K562 (cell line): Measurements from ENCODE around the gene ERCC1. TPM values are rescaled to one million over a fixed set of nuclear protein-coding genes. Genes with fewer than 3 reads are reported as not detected.
A peak's percentile ranks its signal among the peaks of the same experiment; 100 is the strongest.

Source experiments
- ETV5 ChIP-seq: sonication (generic); formaldehyde crosslinking; IDR thresholded peaks from 2 replicates; pipeline ENCODE4 v1.4.0; 2020; ENCODE audit warnings: low read depth, mild to moderate bottlenecking, missing genetic modification reagents
- RHOXF2B ChIP-seq: fragments of 250-450 bp; sonication (Bioruptor Pico); conservative IDR thresholded peaks from 2 replicates; pipeline ENCODE4 v1.5.1; 2021
- ZNF174 ChIP-seq: fragments of 250-450 bp; sonication (Bioruptor Pico); IDR thresholded peaks from 2 replicates; pipeline ENCODE4 v1.4.0; 2020; ENCODE audit warnings: mild to moderate bottlenecking
- ZNF354B ChIP-seq: fragments of 250-450 bp; sonication (Bioruptor Pico); IDR thresholded peaks from 2 replicates; pipeline ENCODE4 v1.4.0; 2020
- polyA plus RNA-seq, 8 experiments: library from polyadenylated mRNA; depleted of rRNA in 4 of 8; stranded (reverse) in 5 of 8; unstranded in 3 of 8; fragments of >200 nt; fragmentation: Nextera tagmentation in 2 of 8; fragmentation: Illumina TruSeq in 1 of 8; extraction: Ambion mirVana in 2 of 8; extraction: Trizol in 1 of 8; gene quantifications; 2 replicates each; pipeline versions ENCODE4 v1.2.1 to v1.2.3, GENCODE V29; 2011 to 2014; ENCODE audit warnings: inconsistent platforms in 1 of 8, missing spikeins in 1 of 8
- total RNA-seq, 7 experiments: library from RNA; depleted of rRNA in 6 of 7; stranded (reverse); fragments of >200 nt in 6 of 7; fragmentation: Illumina TruSeq in 2 of 7; extraction: Trizol in 2 of 7; gene quantifications; 2 replicates each; pipeline versions ENCODE4 v1.2.1 to v1.2.3, GENCODE V29; 2011 to 2021; ENCODE audit warnings: low replicate concordance in 1 of 7
- TF ChIP-seq, protein P1 (sequence below), 2 experiments: fragments of 450-650 bp in 1 of 2; IDR thresholded peaks; 2 replicates each; pipeline ENCODE4 v1.6.1; 2011 to 2017; ENCODE audit warnings: low read depth in 2 of 2, antibody characterized with exemption in 1 of 2, borderline replicate concordance in 1 of 2, low read length in 1 of 2, mild to moderate bottlenecking in 1 of 2, mixed read lengths in 1 of 2; ENCODE audit not compliant: control insufficient read depth in 1 of 2
- TF ChIP-seq, protein P2 (sequence below): fragments of 250-450 bp; sonication (Bioruptor Pico); IDR thresholded peaks from 2 replicates; pipeline ENCODE4 v1.5.0; 2020; ENCODE audit warnings: mild to moderate bottlenecking

ERCC1 gene
- total and polyA plus RNA-seq, 9 of the 15 experiments (the other 6 are each of a cell fraction or from before 2014, with no cell fraction given), result 9.3 to 92.6 (median 60.0) TPM

DNA sequence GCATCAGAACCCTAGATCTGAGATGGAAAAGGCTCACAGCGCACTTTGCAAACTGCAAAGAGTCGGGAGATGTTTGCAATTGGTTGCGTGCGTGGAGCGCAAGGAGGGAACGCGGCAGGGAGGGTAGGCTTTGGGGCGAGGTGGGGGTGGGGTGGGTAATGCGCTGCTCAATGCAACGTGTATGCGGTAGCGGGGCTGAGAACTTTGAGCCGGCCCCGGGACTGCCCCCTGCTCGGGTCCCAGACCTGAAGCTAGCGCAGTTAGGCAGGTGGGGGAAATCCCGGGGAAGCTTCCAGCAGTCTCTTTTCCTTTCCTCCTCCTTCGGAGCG is 45.0 kb upstream of the ERCC1 start (continued):
- TF ChIP-seq, protein P1, sequence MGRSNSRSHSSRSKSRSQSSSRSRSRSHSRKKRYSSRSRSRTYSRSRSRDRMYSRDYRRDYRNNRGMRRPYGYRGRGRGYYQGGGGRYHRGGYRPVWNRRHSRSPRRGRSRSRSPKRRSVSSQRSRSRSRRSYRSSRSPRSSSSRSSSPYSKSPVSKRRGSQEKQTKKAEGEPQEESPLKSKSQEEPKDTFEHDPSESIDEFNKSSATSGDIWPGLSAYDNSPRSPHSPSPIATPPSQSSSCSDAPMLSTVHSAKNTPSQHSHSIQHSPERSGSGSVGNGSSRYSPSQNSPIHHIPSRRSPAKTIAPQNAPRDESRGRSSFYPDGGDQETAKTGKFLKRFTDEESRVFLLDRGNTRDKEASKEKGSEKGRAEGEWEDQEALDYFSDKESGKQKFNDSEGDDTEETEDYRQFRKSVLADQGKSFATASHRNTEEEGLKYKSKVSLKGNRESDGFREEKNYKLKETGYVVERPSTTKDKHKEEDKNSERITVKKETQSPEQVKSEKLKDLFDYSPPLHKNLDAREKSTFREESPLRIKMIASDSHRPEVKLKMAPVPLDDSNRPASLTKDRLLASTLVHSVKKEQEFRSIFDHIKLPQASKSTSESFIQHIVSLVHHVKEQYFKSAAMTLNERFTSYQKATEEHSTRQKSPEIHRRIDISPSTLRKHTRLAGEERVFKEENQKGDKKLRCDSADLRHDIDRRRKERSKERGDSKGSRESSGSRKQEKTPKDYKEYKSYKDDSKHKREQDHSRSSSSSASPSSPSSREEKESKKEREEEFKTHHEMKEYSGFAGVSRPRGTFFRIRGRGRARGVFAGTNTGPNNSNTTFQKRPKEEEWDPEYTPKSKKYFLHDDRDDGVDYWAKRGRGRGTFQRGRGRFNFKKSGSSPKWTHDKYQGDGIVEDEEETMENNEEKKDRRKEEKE (IDR thresholded peaks at IDR 0.05; ENCODE audit: borderline replicate concordance in 1 of 2, control insufficient read depth in 1 of 2, low read depth in 2 of 2, low read length in 1 of 2), result no peak
- TF ChIP-seq ZNF354B, result no peak
- 0 out of 2 replicates have a peak, but pooled peaks have one; percentile 6 for TF ChIP-seq ETV5
- TF ChIP-seq, protein P2, sequence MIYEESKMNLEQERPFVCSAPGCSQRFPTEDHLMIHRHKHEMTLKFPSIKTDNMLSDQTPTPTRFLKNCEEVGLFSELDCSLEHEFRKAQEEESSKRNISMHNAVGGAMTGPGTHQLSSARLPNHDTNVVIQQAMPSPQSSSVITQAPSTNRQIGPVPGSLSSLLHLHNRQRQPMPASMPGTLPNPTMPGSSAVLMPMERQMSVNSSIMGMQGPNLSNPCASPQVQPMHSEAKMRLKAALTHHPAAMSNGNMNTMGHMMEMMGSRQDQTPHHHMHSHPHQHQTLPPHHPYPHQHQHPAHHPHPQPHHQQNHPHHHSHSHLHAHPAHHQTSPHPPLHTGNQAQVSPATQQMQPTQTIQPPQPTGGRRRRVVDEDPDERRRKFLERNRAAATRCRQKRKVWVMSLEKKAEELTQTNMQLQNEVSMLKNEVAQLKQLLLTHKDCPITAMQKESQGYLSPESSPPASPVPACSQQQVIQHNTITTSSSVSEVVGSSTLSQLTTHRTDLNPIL, result no peak
- no peak for TF ChIP-seq ZNF174 (CRISPR knock-in tag)
- TF ChIP-seq RHOXF2B, result no peak
